Left ventricle myocardium superior (tissue), 1 donor: Measurements from ENCODE around the gene WNT5B. TPM values are rescaled to one million over a fixed set of nuclear protein-coding genes. Genes with fewer than 3 reads are reported as not detected.

ENCODE experiments used
- ATAC-seq: fragments of 200-7000 bp; cut with Tn5 transposase; one replicate; pipeline ENCODE4 v1.9.1; 2020; ENCODE audit warnings: mild to moderate bottlenecking, moderate library complexity
- DNase-seq: peaks from one replicate; pipeline ENCODE4 v3.0.0-alpha.2; 2020
- intact Hi-C: fragments of 100-400 bp; cut with micrococcal nuclease; formaldehyde crosslinking; loops from one replicate; pipeline ENCODE4 v1.11.0; 2022
- total RNA-seq: library from RNA; stranded (reverse); fragmentation: NEBNext Ultra II Directional; extraction: Animal tissue kit (Norgen Biotek cat#: 25700); gene quantifications from one replicate; pipeline ENCODE4 v1.2.1, GENCODE V29; 2021
- donor health status: DM: no; HTN: yes; CAD: no; lungs with severe emphysema.

Gene WNT5B
- total RNA-seq, 1 donor from 2014 or later, result 2.4 TPM

DNA sequence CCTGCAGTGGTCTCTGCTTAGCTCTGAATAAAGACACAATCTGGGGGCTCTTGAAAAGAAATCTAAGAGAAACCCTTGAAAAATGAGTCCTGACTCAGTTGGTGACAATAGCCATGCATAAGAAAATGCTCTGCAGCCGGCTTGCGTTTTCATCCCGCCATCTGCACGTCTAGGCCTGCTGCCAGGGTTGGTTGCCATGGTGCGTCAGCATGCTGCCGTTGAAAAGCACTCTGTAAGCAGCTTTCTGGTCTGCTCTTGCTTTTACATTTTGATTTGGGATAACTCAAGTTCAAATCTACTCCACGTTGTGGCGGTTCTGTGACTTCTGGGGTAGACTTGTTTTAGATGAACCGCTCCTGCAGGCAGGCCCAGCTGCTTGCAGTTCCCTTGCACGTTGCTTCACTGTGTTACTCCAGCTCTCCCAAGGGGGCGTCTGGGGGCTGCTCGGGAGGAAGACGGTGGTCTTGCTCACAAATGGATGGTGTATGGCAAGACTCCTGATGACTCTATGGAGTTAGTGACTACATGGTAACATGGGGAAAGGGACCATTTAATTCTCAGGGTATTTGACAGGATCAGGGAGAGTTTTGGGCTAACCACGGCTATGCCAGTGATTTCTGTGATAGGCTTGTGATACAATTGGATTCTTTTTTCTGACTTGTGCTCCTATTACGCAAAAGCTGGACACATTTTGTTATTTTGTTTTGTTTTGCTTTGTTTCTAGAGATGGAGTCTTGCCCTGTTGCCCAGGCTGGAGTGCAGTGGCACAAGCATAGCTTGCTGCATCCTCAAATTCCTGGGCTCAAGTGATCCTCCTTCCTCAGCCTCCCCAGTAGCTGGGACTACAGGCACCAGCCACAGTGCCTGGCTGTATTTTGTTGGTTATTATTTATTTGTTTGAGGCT is 15.8 kb downstream of the WNT5B start:
- intact Hi-C loops, result no loop called here
- peak; percentile 75 for ATAC-seq
- DNase-seq, result peak; percentile 91

DNA sequence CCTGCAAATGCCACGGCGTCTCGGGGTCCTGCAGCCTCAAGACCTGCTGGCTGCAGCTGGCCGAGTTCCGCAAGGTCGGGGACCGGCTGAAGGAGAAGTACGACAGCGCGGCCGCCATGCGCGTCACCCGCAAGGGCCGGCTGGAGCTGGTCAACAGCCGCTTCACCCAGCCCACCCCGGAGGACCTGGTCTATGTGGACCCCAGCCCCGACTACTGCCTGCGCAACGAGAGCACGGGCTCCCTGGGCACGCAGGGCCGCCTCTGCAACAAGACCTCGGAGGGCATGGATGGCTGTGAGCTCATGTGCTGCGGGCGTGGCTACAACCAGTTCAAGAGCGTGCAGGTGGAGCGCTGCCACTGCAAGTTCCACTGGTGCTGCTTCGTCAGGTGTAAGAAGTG is 16.8 kb downstream of the WNT5B start:
- DNase-seq, result no peak
- ATAC-seq, result no peak
- intact Hi-C loops, result no loop called here

DNA sequence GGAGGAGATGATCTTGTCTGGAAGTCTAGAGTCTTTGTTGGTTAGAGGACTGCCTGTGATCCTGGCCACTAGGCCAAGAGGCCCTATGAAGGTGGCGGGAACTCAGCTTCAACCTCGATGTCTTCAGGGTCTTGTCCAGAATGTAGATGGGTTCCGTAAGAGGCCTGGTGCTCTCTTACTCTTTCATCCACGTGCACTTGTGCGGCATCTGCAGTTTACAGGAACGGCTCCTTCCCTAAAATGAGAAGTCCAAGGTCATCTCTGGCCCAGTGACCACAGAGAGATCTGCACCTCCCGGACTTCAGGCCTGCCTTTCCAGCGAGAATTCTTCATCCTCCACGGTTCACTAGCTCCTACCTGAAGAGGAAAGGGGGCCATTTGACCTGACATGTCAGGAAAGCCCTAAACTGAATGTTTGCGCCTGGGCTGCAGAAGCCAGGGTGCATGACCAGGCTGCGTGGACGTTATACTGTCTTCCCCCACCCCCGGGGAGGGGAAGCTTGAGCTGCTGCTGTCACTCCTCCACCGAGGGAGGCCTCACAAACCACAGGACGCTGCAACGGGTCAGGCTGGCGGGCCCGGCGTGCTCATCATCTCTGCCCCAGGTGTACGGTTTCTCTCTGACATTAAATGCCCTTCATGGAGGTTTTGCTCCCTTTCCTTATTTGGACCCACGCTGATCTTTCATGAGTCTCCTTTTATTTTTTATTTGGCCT is 17.7 kb downstream of the WNT5B start:
- no peak for DNase-seq
- intact Hi-C loops, result no loop called here
- no peak for ATAC-seq

DNA sequence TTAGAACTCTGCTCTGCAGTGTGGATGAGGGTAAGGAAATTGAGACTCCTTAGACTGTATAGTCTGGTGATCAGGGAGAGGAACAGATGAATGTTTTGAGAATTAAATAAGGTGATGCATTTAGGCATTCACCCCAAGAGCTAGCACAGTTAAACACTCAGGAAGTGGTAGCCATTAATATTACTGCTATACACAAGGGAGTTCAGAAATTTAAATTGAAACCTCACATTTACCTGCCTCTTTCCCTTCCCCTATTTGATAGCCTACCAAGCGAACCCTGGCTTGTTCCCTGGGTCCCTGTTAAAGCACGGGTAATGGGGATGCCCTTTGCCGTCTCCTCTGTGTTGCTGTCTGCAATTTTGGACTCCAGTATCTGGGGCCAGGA is 18.2 kb downstream of the WNT5B start:
- intact Hi-C loops, result no loop called here
- no peak for ATAC-seq
- no peak for DNase-seq

DNA sequence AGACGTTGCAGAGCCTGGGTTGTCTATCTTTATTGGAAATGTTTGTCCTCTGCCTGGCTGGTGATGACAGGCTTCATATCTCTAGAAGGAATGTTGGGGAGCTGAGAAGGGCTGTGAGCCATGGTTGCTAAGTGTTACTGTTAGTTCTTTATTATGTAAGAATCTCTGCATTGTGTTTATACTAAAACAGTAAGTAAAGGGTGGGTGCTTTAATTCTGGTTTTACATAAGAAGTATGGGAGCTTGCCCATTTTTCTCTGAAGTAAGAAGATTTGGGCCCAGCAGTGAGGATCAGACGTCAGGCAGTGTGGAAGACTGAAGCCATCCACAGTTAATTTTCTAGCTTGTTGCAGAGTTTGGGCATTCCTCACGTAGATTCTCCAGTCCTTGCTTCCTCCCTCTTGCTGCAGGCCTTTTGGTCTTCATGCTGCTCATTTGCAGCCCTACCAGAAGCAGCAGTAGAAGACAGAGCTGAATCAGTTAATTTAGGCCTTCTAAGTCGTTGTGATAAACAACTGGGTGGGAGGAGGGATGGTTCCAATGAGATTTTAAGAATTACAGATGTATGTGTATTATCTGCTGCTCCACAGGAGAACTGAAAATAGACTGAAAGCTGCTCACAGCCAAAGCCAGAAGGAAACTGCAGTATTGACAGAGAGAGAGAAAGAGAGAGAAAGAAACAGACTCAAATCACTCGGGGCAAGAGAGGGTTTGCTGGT is 21.4 kb downstream of the WNT5B start:
- DNase-seq, result no peak
- intact Hi-C loops, result loop anchor here (5.0 to 10.0 kb wide), 2 partner anchors 142 to 294 kb away; no protein-coding TSS in a partner anchor
- ATAC-seq, result peak; percentile 87

DNA sequence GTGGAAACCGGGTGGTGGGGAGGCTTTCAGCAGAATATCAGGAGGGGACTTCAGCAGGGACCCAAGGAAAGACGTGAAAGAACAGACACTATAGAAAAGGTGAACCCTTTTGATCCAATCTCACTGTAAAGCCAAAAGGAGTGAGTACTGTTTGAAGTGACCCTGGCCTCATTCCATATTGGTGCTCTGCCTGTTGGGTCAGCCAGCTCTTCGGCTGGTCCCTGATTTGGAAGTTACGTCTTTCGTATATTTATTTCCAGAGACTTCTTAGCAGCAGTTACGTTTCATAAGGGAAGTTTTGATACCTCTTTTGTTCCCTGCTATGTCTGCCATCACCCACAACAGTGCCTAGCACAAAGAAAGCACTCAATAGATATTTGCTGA is 21.9 kb downstream of the WNT5B start:
- DNase-seq (no peak), ATAC-seq (peak; percentile 62)
- intact Hi-C loops, result loop anchor here (5.0 to 10.0 kb wide), 2 partner anchors 141 to 294 kb away; no protein-coding TSS in a partner anchor

DNA sequence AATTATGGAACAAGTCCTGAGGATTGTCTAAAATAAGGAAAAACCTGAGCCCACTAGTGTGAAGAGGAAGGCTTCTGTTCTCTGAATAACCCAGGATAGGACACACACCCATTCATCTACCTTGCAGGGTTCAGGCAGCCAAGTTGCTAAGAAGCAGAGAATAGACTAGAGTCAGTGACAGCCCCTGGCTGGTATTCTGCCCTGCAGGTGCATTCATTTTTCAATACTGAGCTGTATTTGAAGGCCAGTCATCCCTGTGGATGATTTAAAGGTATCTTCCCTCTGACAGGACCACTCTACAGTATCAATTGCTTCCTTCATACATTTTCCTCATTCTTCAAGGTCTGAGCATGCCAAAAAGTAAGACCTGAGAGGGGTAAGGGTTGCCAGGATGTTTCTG is 22.9 kb downstream of the WNT5B start:
- ATAC-seq, result no peak
- DNase-seq, result no peak
- intact Hi-C loops, result loop anchor here (5.0 to 10.0 kb wide), 2 partner anchors 140 to 293 kb away; no protein-coding TSS in a partner anchor

DNA sequence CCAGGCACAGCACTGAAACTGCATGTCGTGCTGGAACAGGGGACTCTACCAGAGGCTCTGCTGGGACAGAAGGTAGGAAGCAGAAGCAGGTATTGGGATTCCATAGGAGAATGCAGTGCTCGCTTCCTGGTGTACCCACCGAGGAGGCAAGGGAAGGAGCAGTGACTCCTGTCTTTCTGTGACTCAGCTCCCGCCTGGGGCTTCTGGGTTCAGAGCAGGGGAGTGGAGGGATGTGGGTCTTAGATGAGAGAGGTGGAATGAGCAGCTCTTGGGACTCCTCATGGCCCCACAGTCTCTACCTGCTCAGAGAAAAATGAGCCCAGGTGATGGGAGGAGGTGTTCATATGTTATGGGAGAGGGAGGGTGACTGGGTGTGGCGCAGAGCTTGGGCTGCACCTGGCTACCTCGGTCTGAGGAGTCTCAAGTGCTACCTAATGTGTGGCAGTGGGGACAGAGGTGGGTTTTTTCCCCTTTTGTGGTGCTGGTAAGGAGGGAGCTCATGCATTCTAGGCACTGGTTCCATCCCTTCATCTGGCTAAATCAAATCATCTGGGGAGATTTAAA is 26.3 kb downstream of the WNT5B start:
- no peak for ATAC-seq
- no peak for DNase-seq
- intact Hi-C loops, result loop anchor here (10.0 kb wide), 1 partner anchor 289 kb away; no protein-coding TSS in a partner anchor

DNA sequence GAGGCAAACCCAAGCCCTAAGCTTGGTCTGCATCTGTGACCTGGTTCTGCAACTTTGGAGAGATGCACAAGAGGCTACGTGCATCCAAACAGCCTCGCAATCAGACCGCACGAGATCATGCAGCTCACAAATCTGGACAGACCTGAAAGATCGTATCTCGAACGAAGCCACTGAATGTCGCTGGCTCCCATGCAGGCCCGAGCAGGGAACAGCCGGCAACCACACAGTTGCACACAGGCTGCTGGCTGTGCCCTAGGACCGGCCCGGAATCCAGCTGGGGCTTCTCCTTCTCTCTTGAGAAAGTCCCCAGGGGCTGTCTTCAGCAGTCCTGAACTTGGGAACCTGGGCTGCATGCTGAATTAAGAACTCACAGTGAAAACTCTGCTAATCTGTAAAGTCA is 27.9 kb downstream of the WNT5B start:
- ATAC-seq (peak; percentile 4), DNase-seq (peak; percentile 69)
- intact Hi-C loops, result loop anchor here (10.0 kb wide), 1 partner anchor 288 kb away; no protein-coding TSS in a partner anchor

DNA sequence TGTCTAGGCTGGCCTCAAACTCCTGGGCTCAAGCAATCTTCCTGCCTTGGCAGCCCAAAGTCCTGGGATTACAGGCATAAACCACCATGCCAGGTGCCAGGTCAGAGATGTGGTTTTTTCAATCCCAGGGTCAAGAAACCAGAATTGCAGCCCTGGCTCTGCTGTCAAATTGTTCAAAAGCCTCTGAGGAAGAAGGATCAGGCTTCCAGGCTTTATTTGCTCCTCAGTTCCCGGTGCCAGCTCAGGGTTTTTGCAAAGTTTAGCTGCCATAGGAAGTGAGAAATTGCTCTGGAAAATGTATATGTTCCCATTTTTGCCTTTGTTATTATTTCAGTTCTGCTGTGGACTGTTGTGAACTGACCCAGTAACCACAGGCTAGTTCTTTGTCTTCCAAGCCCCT is 28.7 kb downstream of the WNT5B start:
- no peak for DNase-seq
- intact Hi-C loops, result loop anchor here (10.0 kb wide), 1 partner anchor 287 kb away; no protein-coding TSS in a partner anchor
- ATAC-seq, result no peak

DNA sequence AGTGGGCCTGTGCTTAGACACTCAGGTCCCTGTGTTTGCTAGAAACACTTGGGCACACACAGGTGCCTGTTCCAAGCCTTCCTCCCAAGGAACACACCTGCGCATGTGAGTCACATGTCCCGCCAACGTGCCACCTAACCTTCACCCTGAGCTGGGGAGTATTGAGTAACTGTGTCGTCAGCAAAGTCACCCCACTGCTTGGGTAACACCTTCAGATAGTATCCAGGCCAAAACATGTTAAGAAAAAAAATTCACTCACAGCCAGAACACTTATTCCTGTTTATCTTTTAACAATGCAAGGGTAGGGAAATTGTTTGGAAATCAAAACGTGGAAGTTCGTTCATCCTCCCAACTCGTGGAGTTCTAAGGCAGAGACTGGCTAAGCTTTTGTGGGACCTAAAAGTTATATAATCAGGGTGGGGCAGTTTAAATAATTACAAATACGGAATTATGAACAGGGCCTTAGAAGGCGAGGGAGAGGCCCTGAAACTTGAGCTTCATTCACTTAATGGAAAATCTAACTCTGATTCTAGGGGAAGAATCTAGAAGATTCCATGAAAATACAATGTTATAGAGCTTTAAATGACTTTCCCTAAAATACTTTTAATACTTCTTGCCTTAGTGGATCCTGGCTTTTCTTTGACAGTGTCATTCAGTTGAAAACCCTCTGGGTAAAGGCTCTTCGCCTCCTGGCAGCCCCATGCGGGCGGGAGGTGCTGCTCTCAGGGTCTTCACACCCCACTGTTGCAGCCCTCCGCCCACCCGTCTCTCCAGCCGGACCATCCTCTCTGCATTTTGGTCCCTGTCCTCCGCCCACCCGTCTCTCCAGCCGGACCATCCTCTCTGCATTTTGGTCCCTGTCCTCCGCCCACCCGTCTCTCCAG is 31.5 kb downstream of the WNT5B start:
- ATAC-seq (peak; percentile 22), DNase-seq (peak; percentile 54)
- intact Hi-C loops, result no loop called here

DNA sequence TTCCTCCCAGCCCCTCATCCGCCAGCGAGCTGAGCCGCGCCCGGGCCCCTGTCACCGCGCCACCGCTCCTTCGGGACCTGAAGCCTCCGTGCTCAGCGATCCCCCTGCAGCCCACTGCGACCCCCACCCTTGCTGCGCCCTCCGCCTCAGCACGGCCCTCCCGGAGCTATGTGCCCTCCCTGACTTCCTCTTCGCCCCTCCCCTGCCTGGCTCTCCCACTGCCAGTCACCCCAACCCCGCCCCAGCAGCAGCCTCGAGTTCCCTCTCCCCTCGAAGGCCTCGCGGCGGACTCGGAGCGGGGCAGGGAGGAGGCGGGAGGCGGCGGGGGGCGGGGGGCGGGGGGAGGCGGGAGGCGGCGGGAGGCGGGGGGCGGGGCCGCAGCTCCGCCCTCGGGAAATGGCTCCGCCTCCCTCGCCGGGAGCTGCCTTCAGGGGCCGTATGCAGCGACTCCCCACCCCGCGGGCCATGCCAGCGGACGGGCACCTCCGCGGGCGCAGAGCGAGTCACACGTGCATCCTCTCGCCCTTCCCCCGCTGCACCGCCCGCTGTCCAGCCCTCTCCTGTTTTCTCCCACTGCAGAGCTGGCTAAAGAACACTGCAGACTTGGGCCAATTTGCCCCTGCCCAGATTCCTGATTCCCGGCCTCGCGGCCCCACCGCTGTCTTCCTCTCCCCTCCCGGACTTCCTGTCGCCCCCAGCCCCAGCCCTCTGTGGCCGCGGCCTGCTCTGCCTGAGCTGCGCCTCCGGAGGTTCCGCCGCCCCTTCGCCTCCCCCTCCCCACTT is 32.7 kb downstream of the WNT5B start:
- peak; percentile 85 for ATAC-seq
- peak; percentile 94 for DNase-seq
- intact Hi-C loops, result no loop called here

DNA sequence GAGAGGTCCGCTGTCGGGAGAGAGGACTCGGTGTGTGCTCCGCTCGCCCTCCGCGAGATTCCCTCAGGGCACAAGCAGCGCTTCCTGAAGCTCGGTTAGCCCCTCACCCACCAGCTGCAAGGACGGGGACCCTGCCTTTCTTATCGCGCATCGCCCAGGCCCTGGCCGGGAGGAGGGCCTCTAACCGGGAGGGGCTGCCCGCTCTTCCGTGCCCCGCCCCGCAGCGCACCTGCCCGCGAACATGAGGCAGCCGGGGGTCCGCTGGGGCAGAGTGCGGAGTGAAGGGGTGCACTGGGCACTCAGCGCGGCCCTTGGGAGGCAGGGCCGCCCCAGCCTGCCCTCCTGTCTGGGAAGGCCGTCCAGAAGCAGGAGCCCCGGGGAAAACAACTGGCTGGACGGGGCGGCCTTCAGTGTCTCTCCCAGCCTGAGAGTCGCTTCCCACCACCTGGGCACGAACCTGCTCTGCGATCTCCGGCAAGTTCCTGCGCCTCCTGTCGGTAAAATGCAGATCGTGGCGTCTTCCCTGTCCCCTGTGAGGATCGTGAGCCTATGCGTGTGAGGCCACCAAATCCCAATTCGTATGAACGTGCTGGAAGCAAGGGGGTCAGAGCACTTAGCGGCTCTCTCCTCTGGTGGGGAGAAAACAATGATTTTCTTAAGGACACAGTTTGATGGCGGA is 33.9 kb downstream of the WNT5B start:
- intact Hi-C loops, result no loop called here
- DNase-seq, result peak; percentile 56
- no peak for ATAC-seq

DNA sequence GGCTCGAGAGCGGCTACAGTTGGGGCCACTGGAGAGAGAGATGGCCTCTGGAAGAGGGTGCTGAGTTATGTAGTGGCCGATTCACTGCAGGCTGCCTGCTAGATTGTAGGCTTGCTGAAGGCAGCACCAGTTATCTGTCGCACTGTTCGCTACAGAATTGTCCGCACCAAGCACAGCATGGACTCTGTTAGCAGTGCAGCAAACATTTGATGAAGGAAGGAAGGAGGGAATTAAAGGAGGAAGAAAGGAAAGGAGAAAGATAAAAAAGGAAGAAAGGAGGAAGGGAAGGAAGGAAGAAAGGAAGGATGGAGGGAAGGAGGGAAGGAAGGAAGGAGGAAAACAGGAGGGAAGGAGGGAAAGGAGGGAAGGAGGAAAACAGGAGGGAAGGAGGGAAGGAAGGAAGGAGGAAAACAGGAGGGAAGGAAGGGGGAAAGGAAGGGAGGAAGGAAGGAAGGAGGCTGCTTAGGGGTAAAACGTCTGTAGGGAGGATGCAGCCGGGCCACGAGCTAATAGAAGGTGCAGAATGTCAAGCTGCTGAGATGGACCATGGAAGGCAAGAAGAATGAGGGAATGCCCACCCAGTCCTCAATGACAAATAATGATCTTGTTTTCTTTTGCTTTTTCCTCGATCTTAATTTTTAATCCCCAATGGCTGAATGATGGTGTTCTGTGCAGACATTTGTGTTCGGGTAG is 34.6 kb downstream of the WNT5B start:
- intact Hi-C loops, result no loop called here
- DNase-seq (no peak), ATAC-seq (no peak)

DNA sequence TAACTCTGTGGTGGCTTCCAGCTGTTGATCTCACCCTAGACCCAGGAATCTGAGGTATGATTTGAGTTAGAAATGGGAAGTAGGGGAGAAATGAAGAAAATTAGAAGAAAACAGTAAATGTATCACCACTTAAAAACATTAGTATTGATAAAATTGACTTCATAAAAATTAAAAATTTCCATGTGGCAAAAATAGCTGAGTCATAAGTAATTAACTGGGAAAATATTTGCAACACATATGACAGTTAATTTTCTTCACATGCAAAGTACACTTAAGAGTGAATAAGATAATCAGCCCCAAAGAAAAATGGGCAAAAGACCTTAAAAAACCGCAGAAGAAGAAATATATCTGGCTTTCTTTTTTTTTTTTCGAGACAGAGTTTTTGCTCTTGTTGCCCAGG is 36.3 kb downstream of the WNT5B start:
- intact Hi-C loops, result no loop called here
- no peak for ATAC-seq
- no peak for DNase-seq

DNA sequence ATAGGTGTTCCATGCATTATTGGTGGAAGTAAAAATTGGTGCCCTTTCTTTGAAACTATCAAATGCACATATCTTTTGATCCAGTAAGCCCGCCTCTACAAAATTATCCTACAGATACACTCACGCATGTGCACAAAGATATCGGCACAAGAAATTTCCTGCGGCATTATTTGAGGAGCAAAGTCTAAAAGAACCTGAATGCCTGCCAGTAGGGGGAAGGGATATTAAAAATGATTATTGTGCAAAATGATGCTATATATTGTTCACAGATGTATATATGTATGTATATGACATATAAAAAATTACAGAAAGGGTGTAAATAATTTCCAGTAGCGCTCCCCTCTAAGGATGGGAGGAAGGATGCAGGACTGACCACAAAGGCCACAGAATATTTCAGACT is 37.2 kb downstream of the WNT5B start:
- no peak for DNase-seq
- no peak for ATAC-seq
- intact Hi-C loops, result no loop called here
